Measurements from ENCODE around the gene GAST.
A peak's percentile ranks its signal among the peaks of the same experiment; 100 is the strongest.

The GAST gene

DNA sequence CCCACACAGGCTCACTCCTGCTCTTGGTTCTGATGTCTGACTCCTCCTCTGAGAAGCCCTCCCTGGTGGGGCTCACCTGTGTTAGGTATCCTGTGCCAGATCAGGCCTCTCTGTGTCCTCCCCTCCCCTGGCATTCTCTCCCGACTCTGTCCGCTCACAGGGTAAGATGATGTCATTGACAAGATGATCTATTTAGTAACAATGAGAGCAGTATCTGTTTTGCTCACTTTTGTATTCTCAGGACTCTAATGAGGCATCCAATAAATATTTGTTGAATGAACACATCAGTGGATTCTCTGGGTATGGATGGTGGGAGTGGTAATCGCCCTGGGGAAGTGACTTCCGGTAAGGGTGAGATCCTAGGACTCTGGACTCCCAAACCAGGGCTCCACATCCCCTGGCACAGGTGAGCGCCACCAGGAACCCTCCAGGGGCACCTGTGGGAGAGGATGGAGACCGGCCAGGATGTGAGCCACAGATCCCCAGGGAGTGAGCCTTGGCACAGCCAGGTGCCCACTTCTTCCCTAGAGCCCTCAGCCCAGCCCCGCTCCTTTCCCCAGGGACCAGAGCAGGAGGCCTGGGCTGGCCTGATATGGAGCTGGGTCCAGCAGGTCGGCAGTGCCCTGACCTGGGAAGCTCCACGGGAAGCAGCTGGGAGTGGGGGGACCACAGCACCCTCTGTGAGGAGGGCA, 27.7 kb downstream of the GAST start:
- DNase-seq (ENCODE audit: low read depth, low spot score), result no peak

DNA sequence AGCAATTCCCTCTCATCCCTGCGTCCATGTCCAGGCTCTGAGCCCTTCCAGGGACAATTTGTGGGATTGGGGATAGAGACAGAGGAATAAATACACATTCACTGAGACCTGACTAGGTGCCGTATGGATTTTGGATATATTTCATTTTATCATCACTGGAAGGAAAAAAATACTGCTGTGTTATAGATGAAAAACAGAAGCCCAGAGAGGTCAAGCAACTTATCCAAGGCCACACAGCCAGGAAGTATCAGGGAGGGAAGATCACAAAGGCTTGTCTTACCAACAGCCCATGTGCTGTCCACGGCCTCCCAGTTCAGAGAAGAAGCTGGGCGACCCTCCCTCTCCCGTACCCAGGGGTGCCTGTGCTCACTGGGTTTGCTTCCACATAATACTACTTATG, 28.4 kb downstream of the GAST start:
- no peak for DNase-seq (ENCODE audit: low read depth, low spot score)

DNA sequence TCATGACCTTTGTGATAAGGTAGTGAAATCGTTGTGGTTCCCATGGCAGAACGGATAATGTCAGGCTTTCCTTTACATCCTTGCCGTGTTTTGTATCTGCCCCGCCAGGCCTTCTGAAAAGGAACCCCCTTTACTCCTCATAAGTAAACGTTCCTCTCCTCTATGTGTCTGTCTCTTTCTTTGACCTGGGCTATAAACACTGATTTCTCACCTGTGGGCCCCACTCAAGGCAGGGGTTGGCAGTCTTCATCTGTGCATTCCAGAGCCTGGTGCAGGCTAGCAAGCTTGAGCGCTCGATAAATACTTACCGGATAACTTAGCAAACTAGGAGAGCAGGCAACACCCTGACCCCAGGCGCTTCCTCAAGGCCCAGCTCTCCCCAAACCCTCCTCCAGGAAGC, 29.6 kb downstream of the GAST start:
- DNase-seq (ENCODE audit: low read depth, low spot score), result no peak

DNA sequence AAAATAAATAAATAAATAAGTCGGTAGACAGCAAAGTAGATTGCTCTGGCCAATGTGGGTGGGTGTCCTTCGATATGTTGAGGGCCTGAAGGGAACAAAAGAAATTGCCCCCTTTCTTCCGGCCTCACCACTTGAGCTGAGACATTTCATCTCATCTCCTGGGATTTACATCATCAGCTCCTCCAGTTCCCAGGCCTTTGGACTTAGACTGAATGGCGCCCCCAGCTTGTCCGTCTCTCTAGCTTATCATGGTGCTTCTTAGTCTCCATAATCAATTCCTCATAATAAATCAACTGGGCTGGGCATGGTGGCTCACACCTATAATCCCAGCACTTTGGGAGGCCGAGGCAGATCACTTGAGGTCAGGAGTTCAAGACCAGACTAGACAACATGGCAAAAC, 36.1 kb downstream of the GAST start:
- DNase-seq (ENCODE audit: low read depth, low spot score), result no peak

DNA sequence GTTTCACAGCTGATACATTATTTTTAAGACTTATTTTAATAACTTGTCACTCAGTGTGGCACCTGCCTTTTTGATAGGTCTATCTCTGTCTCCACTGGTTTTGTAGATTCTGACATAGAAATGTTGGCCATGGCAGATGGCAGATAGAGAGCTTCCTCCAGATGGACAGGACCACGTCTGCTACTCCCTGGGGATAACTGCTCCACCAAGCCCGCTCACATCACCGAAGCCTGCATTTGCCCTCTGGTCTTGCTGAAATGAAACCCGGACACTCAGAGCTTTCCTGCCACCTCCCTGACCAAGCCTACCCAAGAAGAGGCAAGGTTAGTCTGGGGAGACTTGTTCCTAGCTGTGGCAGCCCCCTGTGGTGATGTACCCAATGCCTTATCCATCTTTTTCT, 38.7 kb downstream of the GAST start:
- no peak for DNase-seq (ENCODE audit: low read depth, low spot score)

DNA sequence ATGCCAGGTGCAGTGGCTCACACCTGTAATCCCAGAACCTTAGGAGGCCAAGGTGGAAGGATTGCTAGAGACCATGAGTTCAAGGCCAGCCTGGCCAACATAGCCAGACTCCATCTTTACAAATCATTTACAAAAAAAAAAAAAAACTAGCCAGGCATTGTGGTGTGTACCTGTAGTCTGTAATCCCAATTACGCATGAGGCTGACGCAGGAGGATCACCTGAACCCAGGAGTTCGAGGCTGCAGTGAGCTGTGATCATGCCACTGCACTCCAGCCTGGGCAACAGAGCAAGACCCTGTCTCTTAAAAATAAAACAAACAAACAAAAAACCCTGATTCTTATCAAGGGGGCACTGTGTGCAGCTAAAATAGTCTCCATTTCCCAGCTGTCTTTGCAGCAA, 39.2 kb downstream of the GAST start:
- DNase-seq (ENCODE audit: low read depth, low spot score), result no peak

DNA sequence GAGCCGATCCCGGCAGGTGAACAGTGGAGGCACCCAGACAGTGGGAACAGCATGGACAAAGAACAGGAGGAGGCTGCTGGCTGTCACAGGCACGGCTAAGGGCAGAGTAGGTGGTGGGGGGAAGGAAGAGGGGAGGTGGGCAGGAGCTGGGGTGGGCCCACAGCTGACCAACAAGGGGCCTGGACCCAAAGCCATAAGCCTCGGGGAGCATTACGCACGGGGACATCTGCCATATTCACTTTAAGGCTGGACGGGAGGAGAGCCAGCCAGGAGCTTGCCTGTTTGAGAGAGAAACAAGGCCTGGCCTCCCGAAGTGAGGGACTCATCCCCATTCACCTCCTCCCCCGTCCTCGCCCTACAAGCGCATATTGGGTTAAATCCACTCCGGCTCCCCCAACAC, 41.9 kb downstream of the GAST start:
- DNase-seq (ENCODE audit: low read depth, low spot score), result no peak

DNA sequence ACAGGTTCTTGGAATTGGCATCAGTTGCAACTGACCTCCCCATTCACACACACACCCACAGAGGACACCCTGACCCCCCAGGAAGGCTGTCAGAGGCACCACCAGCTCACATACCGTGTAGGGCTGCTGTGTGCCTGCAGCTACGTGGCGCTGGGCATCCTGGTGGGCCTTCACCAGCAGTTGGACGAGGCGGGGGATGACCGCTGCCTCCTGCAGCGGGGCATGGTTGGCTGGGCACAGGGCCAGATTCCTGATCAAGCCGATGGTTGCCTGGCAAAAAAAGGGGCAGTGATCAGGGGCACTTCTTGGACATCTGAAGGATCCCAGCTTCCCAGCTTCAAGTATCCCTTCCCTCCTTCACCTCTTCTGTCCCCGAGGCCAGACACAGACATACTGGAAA, 46.5 kb downstream of the GAST start:
- DNase-seq (ENCODE audit: low read depth, low spot score), result no peak

DNA sequence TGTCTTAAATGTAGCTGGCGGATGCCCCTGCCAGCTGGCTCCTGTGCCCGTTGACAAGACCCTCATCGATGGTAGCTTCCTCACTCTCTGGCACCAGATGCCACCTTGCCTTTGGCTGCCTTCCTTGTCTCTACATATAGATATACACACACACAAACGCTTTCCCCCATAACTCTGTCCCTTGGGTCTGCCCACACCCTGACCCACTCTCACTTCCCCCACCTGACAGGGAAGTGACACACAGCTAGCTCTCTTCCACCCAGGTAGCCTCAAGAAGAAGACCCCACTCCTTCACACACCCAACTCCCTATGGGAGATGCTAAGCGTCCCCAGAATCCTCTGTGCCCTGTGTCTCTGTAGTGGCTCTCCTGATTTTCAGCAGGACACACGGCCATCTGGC, 48.7 kb downstream of the GAST start:
- DNase-seq (ENCODE audit: low read depth, low spot score), result no peak

DNA sequence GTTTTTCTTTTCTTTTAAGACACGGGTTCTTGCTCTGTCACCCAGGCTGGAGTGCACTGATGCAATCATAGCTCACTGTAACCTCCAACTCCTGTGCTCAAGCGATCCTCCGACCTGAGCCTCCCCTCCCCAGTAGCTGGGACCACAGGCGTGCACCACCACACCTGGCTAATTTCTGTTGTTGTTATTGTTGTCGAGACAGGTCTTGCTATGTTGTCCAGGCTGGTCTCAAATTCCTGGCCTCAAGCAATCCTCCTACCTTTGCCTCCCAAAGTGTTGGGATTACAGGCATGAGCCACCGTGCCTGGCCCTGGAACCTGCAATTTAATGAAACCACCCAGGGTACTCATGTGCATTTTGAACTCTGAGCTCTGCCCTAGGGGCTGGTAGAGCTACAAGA, 50.3 kb downstream of the GAST start:
- no peak for DNase-seq (ENCODE audit: low read depth, low spot score)

DNA sequence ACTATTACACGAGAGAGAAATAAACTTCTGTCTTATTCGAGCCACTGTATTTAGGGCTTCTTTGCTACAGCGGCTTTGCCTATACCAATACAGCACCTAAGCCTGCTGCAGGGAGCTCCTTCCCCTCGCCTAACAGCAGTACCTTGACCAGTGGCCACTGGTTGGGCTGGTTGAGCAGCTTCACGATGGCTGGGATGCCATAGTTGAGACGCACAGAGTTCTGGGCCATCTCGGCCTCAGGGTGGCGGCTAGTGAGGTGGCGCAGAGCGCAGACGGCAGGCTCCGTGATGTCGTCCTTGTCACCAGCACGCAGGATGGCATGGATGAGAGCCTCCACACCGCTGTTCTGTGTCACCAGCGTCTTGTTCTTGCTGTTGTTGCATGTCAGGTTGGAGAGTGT, 50.7 kb downstream of the GAST start:
- peak; percentile 28 for DNase-seq (ENCODE audit: low read depth, low spot score)

DNA sequence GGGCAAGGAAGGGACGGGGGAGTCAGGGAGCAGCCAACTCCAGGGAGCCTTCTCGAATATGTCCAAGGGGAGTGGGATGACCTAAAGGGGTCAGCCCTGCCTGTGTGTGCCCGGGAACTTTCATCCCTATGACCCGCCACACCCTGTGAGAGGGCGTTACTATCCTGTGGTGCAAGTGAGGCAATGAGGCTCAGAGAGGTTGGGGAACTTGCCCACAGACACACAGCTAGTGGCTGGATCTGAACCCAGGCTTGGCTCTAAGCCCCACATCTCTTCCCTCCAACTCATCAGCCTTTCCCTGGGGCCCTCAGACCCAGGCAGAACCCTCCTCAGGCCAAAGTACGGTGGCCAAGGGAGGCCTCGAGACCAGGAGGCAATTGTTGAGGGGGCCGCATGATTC, 51.2 kb downstream of the GAST start:
- DNase-seq (ENCODE audit: low read depth, low spot score), result no peak
